Parathyroid adenoma (tissue), 2 donors: ENCODE results near the gene SLC24A3.
A peak's percentile ranks its signal among the peaks of the same experiment; 100 is the strongest.

ENCODE experiments used
- H2AFZ ChIP-seq: fragments of 300-600 bp; sonication (generic); one replicate; pipeline ENCODE4 v1.7.0; 2017; ENCODE audit warnings: antibody characterized with exemption, mild to moderate bottlenecking
- H3K27ac ChIP-seq: fragments of 300-600 bp; sonication (generic); one replicate; pipeline ENCODE4 v1.7.0; 2017
- H3K27me3 ChIP-seq: fragments of 300-600 bp; sonication (generic); one replicate; pipeline ENCODE4 v1.7.0; 2017; ENCODE audit warnings: low read length; ENCODE audit not compliant: control insufficient read depth, insufficient read depth
- H3K36me3 ChIP-seq: fragments of 300-600 bp; sonication (generic); one replicate; pipeline ENCODE4 v1.7.0; 2017; ENCODE audit warnings: low read length; ENCODE audit not compliant: control insufficient read depth, insufficient read depth
- H3K4me1 ChIP-seq: fragments of 300-600 bp; sonication (generic); one replicate; pipeline ENCODE4 v1.7.0; 2017; ENCODE audit warnings: control low read depth
- H3K4me2 ChIP-seq: fragments of 300-600 bp; sonication (generic); one replicate; pipeline ENCODE4 v1.7.0; 2017; ENCODE audit warnings: low read length
- H3K4me3 ChIP-seq: fragments of 300-600 bp; sonication (generic); one replicate; pipeline ENCODE4 v1.7.0; 2017; ENCODE audit warnings: low read depth, low read length
- H3K79me2 ChIP-seq: fragments of 300-600 bp; sonication (generic); one replicate; pipeline ENCODE4 v1.7.0; 2017; ENCODE audit warnings: control low read depth
- H3K9ac ChIP-seq: fragments of 300-600 bp; sonication (generic); one replicate; pipeline ENCODE4 v1.7.0; 2017; ENCODE audit warnings: mild to moderate bottlenecking
- H3K9me3 ChIP-seq: fragments of 300-600 bp; sonication (generic); one replicate; pipeline ENCODE4 v1.7.0; 2017; ENCODE audit warnings: low read length; ENCODE audit not compliant: control insufficient read depth
- TF ChIP-seq, protein P1 (sequence below): fragments of 300-600 bp; sonication (generic); IDR thresholded peaks from one replicate; pipeline ENCODE4 v1.7.0; 2017; ENCODE audit warnings: antibody characterized with exemption, mild to moderate bottlenecking
- donor health status: primary hyperparathyroidism.

The SLC24A3 gene

GRCh38 chr20:19691125-19691524 lies 478.7 kb downstream of the SLC24A3 start:
- H3K9me3 ChIP-seq: no peaks in the 10 kb centered on the region
- TF ChIP-seq, protein P1, sequence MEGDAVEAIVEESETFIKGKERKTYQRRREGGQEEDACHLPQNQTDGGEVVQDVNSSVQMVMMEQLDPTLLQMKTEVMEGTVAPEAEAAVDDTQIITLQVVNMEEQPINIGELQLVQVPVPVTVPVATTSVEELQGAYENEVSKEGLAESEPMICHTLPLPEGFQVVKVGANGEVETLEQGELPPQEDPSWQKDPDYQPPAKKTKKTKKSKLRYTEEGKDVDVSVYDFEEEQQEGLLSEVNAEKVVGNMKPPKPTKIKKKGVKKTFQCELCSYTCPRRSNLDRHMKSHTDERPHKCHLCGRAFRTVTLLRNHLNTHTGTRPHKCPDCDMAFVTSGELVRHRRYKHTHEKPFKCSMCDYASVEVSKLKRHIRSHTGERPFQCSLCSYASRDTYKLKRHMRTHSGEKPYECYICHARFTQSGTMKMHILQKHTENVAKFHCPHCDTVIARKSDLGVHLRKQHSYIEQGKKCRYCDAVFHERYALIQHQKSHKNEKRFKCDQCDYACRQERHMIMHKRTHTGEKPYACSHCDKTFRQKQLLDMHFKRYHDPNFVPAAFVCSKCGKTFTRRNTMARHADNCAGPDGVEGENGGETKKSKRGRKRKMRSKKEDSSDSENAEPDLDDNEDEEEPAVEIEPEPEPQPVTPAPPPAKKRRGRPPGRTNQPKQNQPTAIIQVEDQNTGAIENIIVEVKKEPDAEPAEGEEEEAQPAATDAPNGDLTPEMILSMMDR: no peak
- no peak overlapping the region for H3K9ac ChIP-seq
- no peaks in the 10 kb centered on the region for H3K27me3 ChIP-seq
- H2AFZ ChIP-seq: no peak overlapping the region
- no peaks in the 10 kb centered on the region for H3K79me2 ChIP-seq
- no peak overlapping the region for H3K4me2 ChIP-seq
- H3K4me3 ChIP-seq: no peak overlapping the region
- no peak overlapping the region for H3K27ac ChIP-seq
- no peaks in the 10 kb centered on the region for H3K4me1 ChIP-seq
- H3K36me3 ChIP-seq: no peaks in the 10 kb centered on the region

DNA sequence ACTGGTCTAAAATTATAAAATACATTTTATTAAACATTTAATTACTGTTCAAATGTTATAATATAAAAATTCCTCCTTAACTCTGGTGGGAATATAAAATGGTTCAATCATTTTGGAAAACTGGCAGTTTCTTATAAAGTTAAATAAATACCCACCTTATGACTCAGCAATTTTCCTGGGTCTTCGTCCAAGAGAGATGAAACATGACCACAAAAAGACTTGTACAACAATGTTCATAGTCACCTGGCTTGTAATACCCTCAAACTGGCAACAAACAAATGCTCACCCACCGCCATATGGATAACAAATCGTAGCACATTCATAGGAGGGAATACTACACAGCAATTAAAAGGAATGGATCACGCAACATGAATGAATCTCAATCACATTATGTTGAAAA lies 479.7 kb downstream of the SLC24A3 start:
- Histone ChIP-seq H3K27ac (no peak overlapping the region), H3K79me2 (no peaks in the 10 kb centered on the region), H3K9ac (no peak overlapping the region), H3K4me2 (no peak overlapping the region), H3K4me3 (no peak overlapping the region), H3K27me3 (no peaks in the 10 kb centered on the region), H3K36me3 (no peaks in the 10 kb centered on the region), H3K9me3 (no peaks in the 10 kb centered on the region), H3K4me1 (no peaks in the 10 kb centered on the region), H2AFZ (no peak overlapping the region)
- TF ChIP-seq, protein P1: no peak

DNA sequence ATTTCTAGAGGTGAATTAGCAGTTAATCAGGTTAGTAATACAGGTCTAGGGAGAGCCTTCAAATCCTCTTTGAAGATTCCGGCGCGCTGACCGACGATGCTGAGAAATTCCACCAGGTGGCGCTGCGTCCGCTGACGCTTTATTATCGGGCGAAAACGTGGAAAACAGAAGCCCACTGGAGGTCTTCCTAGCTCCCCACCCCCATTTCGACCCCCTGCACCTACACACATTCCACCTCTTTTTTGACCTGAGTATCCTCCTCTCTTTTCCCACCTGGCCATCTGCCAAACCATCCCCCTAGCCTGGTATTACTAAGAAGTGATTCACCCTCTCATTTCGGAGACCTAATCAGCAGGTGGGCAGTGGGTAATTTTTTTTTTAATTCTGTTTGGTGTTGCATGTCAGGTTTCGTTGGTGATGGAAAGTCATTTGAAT lies 480.3 kb downstream of the SLC24A3 start:
- Histone ChIP-seq H3K4me3 (no peak overlapping the region), H3K36me3 (no peaks in the 10 kb centered on the region), H2AFZ (peak overlapping the region; percentile 67), H3K27ac (no peak overlapping the region), H3K4me1 (no peaks in the 10 kb centered on the region), H3K9ac (no peak overlapping the region), H3K4me2 (peak overlapping the region; percentile 39), H3K27me3 (no peaks in the 10 kb centered on the region), H3K9me3 (no peaks in the 10 kb centered on the region), H3K79me2 (no peaks in the 10 kb centered on the region)
- TF ChIP-seq, protein P1: peak; percentile 95

GRCh38 chr20:19693508-19693907 lies 481.1 kb downstream of the SLC24A3 start:
- H2AFZ ChIP-seq: no peak overlapping the region
- H3K36me3 ChIP-seq: no peaks in the 10 kb centered on the region

GRCh38 chr20:19695081-19695480 lies 482.6 kb downstream of the SLC24A3 start:
- Histone ChIP-seq H3K27me3 (no peaks in the 10 kb centered on the region), H3K9me3 (no peaks in the 10 kb centered on the region), H2AFZ (no peak overlapping the region), H3K4me2 (no peak overlapping the region), H3K27ac (no peak overlapping the region), H3K36me3 (no peaks in the 10 kb centered on the region), H3K4me1 (no peaks in the 10 kb centered on the region), H3K4me3 (no peak overlapping the region), H3K79me2 (no peaks in the 10 kb centered on the region), H3K9ac (no peak overlapping the region)
- TF ChIP-seq, protein P1: no peak

More at GRCh38 chr20:19693508-19693907, 481.1 kb downstream of the SLC24A3 start:
- Histone ChIP-seq H3K9me3 (no peaks in the 10 kb centered on the region), H3K4me3 (no peak overlapping the region), H3K4me1 (no peaks in the 10 kb centered on the region), H3K4me2 (no peak overlapping the region), H3K27ac (no peak overlapping the region), H3K27me3 (no peaks in the 10 kb centered on the region), H3K9ac (no peak overlapping the region), H3K79me2 (no peaks in the 10 kb centered on the region)
- TF ChIP-seq, protein P1: no peak
